Hematopoietic multipotent progenitor cell treated with erythropoietin and hydrocortisone succinate and interleukin-3 and kit ligand, for 8 days (in vitro differentiated cells): ENCODE results near the gene FBLN7.

ENCODE experiments used
- DNase-seq: peaks from one replicate; pipeline ENCODE4 v3.0.0-alpha.2; 2015

Gene FBLN7

GRCh38 chr2:112140899-112141625, 2.9 kb downstream of the FBLN7 start:
- DNase-seq: no peak

- DNase-seq: no peak
These were observed 3.4 kb downstream of the FBLN7 start for GRCh38 chr2:112141626-112142007.

- DNase-seq: no peak
These were observed 4.4 kb downstream of the FBLN7 start for GRCh38 chr2:112142525-112143078.

GRCh38 chr2:112143150-112143549, 5.0 kb downstream of the FBLN7 start:
- no peak for DNase-seq

- DNase-seq: no peak
These were observed 6.8 kb downstream of the FBLN7 start for GRCh38 chr2:112144966-112145365.

- no peak for DNase-seq
These were observed 9.4 kb downstream of the FBLN7 start for GRCh38 chr2:112147382-112148168.

GRCh38 chr2:112148477-112148876, 10.3 kb downstream of the FBLN7 start:
- no peak for DNase-seq

- no peak for DNase-seq
These were observed 11.0 kb downstream of the FBLN7 start for GRCh38 chr2:112149194-112149593.

- DNase-seq: no peak
These were observed 11.8 kb downstream of the FBLN7 start for GRCh38 chr2:112149866-112150435.

- no peak for DNase-seq
These were observed 12.3 kb downstream of the FBLN7 start for GRCh38 chr2:112150447-112150846.

- no peak for DNase-seq
These were observed 12.7 kb downstream of the FBLN7 start for GRCh38 chr2:112150851-112151250.

- no peak for DNase-seq
These were observed 13.1 kb downstream of the FBLN7 start for GRCh38 chr2:112151271-112151670.

GRCh38 chr2:112151701-112152440, 13.7 kb downstream of the FBLN7 start:
- no peak for DNase-seq

GRCh38 chr2:112152476-112153178, 14.4 kb downstream of the FBLN7 start:
- no peak for DNase-seq

- DNase-seq: no peak
These were observed 14.9 kb downstream of the FBLN7 start for GRCh38 chr2:112153179-112153490.

- no peak for DNase-seq
These were observed 15.3 kb downstream of the FBLN7 start for GRCh38 chr2:112153501-112153900.

GRCh38 chr2:112154246-112155117, 16.3 kb downstream of the FBLN7 start:
- DNase-seq: no peak

GRCh38 chr2:112155331-112156151, 17.4 kb downstream of the FBLN7 start:
- no peak for DNase-seq

GRCh38 chr2:112156152-112156986, 18.2 kb downstream of the FBLN7 start:
- no peak for DNase-seq

- DNase-seq: no peak
These were observed 19.3 kb downstream of the FBLN7 start for GRCh38 chr2:112157472-112157871.
